GM19099 (cell line): Measurements from ENCODE around the gene NEURL1B.

Source experiments
- POLR2A ChIP-seq: IDR thresholded peaks from 3 replicates; pipeline ENCODE4 v1.6.1; 2011; ENCODE audit warnings: low read depth; ENCODE audit not compliant: insufficient read length; ENCODE audit errors: extremely low read depth

NEURL1B gene

DNA sequence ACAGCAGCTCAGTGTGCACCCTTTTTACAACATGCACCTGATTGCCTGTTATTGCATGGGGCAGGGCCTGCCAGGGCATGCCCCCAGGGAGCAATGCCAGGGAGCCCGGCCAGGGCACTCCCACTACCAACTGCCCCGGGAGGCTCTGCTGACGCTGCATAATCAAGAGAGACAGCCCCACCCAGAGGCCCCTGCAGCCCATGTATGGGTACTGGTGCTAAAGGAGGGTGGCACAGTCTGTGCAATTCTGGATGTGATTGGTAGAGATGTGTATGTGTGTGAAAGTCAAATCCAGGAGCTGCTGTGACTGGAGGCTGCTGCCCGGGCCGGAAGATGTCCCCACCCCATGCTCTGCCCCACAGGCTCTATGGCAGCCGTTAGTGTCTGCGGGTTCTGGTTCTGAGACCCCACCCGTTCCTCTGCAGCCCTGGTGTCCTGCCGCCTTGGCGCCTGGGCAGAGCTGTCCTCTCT lies 3.9 kb upstream of the NEURL1B start:
- no peak for TF ChIP-seq POLR2A

DNA sequence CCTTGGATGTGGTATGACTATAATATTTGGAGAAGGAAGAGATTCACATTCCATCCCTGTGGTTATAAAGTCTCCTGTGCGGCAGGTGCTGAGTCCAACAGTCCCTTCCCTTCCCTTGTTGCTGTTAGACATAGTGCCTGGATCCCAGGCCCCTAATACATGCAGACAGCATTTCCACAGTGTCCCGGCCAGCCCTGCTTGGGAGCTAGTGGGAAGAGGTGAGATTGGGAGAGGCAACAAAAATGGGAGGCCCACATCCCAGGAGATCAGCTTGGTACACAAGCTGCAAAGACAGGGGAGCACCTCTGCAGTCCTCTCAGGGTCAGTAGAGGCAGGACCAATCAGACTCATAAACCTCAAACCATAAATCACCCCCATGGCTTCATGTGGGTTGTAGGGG lies 3.3 kb upstream of the NEURL1B start:
- TF ChIP-seq POLR2A, result no peak

DNA sequence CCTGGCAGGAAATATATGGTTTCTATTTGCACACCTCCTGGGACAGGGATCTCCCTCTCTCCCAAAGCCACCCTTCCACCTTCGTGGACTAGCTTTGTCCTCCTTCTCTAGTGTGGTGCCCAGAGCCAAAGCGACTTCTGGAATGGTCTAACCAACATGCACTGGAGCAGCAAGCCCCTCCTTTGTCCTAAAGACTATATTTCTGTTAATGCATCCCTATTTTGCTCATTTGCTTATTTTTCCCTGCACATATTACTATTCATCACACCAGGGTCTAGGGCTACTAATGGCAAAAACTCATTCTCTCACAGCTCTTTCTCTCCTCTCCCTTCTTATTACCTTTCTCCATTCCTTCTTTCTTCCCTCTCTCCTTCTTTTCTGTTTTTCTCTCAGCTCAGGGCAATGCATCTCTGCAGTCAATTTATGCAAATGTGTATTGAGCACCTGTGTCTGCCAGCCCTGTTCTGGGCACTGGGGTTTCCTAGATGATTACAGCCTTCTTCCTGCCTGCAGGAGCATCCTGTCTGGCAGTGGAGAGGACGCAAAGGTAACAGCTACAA lies 2.8 kb upstream of the NEURL1B start:
- no peak for TF ChIP-seq POLR2A

DNA sequence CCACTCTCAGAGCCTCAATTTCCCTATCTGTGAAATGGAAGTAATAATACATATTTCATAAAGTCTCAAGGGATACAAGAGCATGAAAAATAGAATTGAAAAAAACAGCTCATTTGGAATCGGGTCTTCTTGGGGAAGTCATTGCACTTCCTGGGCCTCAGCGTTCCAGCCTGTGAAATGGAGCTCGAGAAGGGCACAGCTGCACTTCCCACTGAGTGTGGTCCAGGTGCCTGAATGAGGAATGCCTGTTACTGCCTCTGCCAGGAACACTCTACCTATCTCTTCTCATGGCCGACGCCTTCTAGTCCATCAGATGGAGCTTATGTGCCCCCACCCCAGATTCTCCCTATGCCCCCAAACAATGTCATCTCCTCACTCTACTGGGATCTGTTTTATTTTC lies 924 bp upstream of the NEURL1B start:
- no peak for TF ChIP-seq POLR2A

DNA sequence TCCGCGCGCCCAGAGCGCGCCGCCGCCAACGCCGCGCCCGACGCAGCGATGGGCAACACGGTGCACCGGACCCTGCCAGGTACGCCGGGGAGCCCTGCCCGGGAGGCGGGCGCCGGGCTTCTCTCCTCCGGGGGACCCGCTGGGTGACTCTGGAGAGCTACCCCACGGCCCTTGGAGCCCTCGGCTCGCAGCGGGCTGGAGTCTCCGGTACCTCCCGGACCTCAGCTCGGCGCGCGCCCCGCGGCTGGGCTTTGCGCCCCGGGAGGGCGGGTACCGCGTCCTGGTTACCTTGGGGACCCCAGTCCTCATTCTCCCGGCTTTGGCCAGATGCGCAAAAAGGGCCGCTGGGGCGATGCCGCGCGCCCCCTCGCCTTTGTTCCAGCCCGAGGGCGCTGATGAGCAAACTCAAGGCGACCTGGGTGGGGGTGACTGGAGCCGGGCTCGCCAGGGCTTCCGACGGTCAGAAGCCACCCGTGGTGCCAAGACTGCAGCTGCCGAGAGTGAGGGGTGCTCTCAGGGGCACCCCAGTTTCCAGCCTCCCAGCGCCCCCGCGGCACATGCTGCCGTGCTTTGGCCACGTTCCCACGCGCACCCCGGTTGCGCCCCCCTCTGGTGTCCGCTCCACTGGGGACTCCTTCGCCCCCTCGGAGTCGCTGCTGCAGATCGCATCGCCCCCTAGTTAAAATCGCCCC lies 442 bp downstream of the NEURL1B start:
- no peak for TF ChIP-seq POLR2A

DNA sequence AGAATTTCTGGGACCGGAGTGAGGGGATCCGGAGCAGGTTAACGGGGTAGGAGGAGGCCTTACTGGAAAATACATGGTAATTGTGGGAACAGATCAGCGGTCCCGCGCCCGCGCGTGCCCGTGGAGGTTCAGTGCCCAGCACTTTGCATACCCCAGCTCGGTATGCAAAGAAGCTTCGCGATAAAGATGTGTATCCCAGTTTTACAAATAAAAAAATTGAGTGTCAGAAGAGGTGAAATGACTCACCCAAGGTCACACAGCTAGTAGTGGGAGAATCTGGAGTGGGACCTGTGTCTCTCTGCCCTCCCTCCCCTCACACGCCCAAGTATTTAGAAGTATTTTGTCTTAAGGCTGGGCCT lies 967 bp downstream of the NEURL1B start:
- TF ChIP-seq POLR2A, result no peak

DNA sequence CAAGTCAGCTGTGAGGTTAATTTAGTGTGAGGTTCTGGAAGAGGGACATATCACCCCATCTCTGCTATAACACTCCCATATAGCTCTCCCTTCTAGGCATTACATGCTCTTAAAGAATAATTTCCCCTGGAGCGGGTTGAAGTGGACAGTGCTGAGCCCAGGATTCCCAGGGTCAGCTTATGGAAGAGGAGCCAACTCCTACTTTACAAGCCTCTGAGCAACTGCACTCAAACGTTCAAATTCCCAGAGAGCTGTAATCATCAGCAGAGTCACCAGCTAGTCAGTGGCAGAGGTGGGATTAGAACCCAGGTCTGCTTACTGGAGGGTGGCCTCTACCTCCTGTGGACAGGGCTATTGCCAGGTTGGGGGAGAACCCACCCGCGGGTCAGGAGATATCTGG lies 1.4 kb downstream of the NEURL1B start:
- no peak for TF ChIP-seq POLR2A

DNA sequence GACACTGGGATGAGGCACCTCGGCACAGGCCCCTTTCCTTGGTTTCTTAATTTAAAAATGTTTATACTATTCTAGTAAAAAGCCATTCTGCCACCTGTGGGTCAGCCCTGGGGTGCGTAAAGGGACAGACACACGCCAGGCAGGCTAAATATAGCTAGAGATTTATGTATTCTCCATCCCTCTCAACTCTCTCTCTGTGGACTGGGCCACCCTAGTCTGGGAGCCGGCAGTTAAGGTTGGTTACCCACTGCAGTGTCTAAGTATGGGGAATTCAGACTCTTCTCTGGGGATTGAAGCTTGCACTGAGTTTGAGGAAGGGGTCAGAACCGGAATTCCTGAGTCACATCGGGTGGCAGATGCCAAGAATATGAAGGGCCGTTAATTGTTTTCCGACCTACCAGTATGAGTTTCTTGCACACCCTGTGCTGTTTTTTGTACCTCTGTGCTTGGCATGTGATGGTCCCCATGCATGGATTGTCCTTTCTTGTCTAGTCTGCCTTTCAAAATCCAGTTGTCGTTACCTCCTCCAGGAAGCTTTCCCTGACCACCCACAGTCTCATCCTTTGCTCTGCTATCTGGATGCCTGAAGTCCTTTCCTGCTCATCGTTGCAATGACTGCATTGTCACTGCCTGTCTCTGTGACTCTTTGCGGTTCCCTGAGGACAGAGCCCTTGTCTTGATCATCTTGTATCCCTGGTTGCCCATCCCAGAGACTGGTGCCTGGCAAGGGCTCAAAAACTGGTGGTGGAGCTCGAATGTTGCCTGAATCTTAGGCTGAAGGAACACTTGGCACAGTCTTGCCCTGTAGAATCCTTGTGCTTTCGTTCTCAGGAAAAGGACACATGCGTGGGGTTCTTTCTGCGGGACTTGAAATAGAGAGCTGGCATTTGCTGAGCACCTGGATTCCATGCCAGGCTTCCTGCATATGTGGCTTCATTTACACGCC lies 2.1 kb downstream of the NEURL1B start:
- TF ChIP-seq POLR2A, result no peak

DNA sequence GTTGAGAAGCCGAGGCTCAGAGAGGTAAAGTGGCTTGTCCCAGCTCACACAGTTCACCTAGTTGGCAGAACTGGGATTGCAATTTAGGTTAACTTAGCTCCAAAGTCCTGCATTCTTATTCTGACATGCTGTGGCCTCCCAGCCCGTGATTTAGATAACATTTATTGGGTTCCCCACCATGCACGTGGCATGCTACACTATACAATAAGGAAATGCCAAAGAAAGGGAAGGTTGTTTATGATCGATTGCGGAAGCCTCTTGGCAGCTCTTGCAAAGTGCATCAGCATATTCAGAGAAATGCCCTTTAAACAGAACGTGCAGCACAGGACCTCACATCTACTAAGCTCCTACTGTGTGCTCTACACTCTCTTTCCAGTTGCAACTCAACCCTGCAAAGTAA lies 3.2 kb downstream of the NEURL1B start:
- TF ChIP-seq POLR2A, result no peak

DNA sequence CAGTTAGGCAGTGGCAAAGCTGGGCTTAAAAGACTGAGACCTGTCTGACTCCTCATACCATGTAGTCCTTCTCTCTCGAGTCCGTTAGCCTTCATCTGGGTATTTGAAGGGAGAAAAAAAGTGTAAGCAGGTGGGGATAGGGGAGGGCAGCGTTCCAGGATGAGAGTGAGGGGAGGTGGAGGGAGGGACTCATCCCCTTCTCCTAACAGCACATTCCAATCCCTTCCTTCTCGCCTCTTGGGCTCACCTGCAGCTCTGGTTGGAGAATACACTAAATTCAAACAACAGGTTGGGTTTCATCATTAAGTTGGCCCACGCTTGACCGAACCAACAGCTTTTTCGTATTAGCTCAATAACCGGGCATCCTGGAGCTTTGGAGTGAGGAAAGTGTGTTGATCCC lies 3.6 kb downstream of the NEURL1B start:
- TF ChIP-seq POLR2A, result no peak

DNA sequence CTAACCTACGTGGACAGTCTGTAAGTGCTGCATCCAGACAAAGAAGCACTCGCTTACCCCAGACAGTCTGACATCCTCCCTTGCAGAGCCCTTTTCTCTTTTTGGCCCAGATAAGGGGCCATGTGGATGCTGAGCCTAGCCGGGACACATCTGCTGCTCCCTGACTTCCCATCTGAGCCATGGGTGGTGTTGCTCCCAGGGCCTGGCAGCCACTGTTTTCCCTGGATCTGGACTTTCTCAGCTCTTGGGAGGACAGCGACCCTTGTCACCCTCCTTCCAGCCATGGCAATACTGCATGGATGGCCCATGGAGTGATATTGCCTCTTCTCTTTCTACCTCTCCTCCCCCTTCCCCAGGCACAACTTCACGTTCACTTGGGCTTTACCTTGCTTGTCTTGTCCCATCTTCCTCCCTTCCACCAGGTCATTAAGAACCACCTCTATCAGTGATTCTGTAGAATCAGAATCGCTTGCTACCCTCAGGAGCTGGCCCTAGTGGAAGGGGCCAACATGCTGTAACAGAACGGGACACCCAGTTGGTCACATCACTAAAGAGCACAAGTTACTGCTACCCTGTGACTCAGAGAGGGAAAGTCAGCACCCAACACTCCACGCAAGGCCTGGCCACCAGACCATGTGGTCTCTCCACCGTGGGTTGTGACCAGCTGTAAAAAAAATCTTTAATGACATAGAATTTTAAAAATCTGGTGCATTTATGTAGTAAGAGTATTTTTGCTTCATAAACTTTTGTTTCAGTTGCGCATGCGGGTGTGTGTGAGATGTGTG lies 4.4 kb downstream of the NEURL1B start:
- TF ChIP-seq POLR2A, result no peak

DNA sequence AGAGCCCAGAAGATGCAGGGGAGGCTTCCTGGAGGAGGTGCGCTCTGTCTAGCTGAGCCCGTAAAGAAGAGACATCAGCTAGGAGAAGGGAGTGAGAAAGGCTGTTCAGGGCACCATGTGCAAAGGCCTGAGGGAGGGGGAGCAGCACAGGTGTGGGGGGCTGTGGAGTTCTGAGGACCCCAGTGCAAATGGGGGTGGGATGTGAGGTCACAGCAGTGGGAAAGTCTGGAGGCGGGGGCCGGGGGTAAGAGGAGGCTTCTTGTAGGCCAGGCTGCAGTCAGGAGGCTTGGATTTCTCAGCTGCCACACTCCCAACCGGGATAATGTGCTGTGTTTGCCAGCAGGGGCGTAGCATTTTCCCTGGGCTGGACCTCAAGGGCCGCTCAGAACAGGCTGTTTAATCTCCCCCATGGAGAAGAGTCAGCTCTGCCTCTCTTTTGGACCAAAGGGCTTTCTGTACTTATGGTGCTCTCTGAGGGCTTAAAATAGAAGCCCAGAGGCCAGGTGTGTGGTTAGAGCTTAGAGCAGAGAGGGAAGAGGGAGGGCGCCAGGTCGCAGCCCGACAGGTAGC lies 5.7 kb downstream of the NEURL1B start:
- no peak for TF ChIP-seq POLR2A

DNA sequence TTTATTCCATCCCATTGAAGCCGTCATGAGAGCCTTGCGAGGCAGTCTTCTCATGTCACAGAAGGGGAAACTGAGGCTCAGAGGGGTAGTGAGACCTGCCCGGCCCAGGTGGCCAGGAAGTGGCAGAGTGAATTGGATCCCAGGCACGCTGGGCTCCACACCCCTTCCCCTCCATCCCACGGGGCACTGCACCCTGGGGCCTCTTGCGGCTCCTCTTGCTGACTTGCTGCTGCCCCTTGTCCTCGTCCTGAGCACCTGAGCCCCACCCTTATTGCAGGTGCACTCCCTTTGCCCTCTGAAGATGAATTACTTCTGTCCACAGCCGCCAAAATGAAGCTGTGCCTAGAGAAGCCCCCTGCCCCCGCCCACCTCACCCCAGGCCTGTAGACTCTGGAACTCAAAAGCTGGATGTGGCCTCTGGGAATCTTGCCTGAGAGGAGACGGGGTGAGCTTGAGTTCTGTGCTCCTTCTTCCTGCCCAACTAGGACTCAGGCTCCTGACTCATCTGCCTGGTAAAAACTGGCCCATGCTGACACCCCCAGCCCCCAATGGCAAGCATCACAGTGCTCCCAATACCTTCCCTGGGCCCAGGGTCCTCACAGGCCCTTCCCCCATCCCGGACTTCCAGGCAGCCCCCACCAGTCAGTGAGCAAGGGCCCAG lies 6.4 kb downstream of the NEURL1B start:
- TF ChIP-seq POLR2A, result no peak

DNA sequence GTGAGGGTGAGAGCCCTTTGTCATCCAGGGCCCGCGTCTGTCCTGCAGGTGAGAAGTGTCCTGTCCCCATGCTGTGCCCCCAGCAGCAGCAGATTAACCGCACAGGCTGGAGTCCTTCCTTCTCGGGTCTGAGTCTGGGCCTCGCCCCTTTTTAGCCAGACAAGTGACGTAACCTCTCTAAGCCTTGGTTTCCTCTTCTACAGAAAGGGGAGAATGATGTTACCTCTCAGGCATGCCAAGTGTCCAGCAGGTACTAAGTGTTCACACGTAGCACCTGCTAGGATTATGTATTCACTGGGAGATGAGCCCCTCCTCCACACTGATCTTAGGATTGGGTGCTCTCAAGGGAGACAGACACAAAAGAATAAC lies 6.9 kb downstream of the NEURL1B start:
- no peak for TF ChIP-seq POLR2A
